Nucleus accumbens (tissue), 56 donors: Measurements from ENCODE around the gene PRKAR1B.
A peak's percentile ranks its signal among the peaks of the same experiment; 100 is the strongest.
"Not testable (repeated sequence)": the region's sequence is repeated elsewhere in the genome, so short reads cannot be mapped to it uniquely, and the experiment has no call there.

Experiments
- DNase-seq, 56 donors: peaks; one replicate each; lab custom pipeline; 2025; lab: John Stamatoyannopoulos, UW

The PRKAR1B gene

GRCh38 chr7:655758-656157 lies 71.3 kb downstream of the PRKAR1B start:
- peak in 5 of 56 donors; percentile 2 to 47 (median 13) for DNase-seq

- no peak for DNase-seq
These were observed 73.0 kb downstream of the PRKAR1B start for GRCh38 chr7:653829-654764.

DNA sequence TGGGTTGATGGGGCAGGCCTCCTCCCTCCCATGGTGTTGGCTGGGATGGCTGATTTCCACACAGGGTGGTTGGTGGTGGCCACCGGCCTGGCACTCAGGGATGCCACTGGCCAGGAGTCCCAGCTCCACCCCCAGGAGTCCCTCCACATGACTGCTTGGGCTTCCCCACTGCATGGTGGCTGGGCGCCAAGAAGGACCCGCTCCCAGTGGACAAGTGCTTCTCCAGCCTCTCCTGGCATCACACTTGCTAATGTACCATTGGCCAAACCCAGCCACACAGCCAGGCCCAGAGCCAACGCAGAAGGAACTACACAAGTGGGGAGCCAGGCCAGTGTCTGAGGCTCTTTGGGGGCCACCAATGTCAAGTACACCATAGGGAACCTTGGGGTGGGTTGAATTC lies 74.2 kb downstream of the PRKAR1B start:
- no peak for DNase-seq

DNA sequence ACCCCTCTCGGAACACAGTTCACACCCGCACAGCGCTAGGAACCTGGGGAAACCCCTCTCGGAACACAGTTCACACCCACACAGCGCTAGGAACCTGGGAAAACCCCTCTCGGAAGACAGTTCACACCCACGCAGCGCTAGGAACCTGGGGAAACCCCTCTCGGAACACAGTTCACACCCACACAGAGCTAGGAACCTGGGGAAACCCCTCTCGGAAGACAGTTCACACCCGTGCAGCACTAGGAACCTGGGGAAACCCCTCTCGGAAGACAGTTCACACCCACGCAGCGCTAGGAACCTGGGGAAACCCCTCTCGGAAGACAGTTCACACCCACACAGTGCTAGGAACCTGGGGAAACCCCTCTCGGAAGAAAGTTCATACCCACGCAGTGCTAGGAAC lies 74.9 kb downstream of the PRKAR1B start:
- DNase-seq: not testable (repeated sequence)

DNA sequence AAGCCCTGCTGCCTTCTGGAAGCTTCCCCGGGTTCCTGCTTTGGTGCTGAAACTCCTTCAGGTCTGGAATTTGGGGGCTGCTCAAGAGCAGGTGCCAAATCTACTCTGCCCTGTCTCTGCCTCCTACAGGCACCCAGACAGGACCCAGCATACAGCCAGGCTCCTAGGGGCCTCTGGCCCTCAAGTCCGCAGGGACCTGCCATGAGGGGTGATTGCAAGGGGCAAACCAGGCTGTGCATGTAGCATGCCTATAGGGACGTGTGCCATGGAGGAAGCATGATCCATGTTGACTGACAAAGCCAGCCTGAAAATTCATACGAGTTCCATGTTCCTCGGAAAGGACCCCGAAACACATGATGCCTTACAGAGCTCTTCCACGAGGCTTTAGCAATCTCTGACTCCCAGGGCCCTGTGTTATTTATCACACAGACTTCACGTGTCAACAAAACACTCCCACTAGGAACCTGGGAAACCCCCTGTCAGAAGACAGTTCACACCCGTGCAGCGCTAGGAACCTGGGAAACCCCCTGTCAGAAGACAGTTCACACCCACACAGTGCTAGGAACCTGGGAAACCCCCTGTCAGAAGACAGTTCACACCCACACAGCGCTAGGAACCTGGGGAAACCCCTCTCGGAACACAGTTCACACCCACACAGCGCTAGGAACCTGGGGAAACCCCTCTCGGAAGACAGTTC lies 75.9 kb downstream of the PRKAR1B start:
- no peak for DNase-seq

- DNase-seq: peak in 29 of 56 donors; percentile 7 to 76 (median 29)
These were observed 76.6 kb downstream of the PRKAR1B start for GRCh38 chr7:650339-651031.

DNA sequence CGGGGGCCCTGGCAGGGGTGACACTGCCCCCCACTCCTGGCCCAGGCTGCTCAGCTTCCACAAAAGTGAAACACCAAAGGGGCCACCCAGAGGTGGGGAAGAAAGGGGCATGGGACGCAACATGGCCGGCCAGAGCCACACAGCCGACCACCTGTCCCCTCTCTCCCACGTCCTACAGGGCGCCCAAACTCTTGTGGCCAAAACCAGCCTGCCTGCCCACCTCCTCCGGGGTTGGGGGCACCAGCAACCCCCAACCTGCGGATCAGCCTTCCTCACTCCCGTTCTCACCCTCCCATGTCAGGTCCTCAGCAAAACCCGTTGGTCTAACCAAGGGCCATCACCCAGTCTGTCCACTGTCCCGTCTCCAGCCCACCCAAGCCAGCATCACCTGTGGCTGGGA lies 80.1 kb downstream of the PRKAR1B start:
- no peak for DNase-seq

- DNase-seq: no peak
These were observed 80.6 kb downstream of the PRKAR1B start for GRCh38 chr7:646487-646886.

DNA sequence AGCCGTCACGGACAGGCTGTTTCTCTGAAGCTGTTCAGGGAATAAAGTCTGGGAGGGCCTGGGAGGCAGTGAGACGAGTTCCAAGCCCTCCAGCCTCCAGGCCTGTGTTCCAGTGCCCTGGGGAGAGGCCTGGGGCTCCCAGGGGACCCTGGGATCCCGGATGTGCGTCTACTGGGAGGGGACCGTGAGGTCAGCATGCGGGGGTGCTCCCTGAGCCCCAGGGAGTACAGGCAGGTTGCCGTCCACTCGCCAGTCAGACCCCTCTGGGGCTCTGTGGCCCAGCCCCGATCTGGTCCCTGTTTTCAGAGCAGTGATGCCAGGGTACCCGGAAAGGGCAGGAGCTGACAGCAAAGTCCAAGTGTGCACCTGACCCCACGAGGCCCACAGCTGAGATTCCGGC lies 81.5 kb downstream of the PRKAR1B start:
- DNase-seq: no peak

GRCh38 chr7:644381-645305 lies 82.4 kb downstream of the PRKAR1B start:
- DNase-seq: no peak

DNA sequence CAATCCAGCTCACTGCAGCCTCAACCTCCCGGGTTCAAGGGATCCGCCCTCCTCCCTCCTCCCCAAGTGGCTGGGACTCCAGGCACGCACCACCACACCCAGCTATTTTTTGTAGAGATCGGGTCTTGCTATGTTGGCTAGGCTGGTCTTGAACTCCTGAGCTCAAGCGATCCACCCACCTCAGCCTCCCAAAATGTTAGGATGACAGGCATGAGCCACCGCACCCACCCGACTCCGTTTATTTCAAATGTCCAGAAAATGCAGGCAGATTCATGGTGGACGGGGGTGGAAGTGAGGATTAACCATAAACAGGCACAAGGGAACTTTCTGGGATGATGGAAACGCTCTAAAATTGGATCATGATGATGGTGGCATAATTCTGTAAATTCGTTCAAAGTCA lies 85.1 kb downstream of the PRKAR1B start:
- no peak for DNase-seq

- DNase-seq: no peak
These were observed 85.8 kb downstream of the PRKAR1B start for GRCh38 chr7:641269-641671.

GRCh38 chr7:638256-639011 lies 88.6 kb downstream of the PRKAR1B start:
- DNase-seq: no peak

GRCh38 chr7:637826-638225 lies 89.3 kb downstream of the PRKAR1B start:
- DNase-seq: no peak

GRCh38 chr7:636396-636795 lies 90.7 kb downstream of the PRKAR1B start:
- DNase-seq: peak in 19 of 56 donors; percentile 3 to 61 (median 18)

DNA sequence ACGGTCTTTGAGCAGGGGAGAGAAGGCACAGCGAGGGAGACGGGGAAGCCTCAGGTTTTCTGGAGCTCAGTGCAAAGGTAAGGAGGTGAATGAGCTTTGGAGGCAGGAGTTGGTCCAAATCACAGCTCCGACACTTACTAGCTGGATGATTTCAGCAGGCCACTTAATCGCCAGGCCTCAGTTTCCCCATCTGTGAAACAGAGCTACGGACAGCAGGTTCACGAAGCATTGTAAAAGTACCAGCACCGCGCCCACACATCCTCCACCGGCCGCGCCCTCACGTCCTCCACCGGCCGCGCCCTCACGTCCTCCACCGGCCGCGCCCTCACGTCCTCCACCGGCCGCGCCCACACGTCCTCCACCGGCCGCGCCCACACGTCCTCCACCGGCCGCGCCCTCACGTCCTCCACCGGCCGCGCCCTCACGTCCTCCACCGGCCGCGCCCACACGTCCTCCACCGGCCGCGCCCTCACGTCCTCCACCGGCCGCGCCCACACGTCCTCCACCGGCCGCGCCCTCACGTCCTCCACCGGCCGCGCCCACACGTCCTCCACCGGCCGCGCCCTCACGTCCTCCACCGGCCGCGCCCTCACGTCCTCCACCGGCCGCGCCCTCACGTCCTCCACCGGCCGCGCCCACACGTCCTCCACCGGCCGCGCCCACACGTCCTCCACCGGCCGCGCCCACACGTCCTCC lies 91.2 kb downstream of the PRKAR1B start:
- not testable (repeated sequence) for DNase-seq

DNA sequence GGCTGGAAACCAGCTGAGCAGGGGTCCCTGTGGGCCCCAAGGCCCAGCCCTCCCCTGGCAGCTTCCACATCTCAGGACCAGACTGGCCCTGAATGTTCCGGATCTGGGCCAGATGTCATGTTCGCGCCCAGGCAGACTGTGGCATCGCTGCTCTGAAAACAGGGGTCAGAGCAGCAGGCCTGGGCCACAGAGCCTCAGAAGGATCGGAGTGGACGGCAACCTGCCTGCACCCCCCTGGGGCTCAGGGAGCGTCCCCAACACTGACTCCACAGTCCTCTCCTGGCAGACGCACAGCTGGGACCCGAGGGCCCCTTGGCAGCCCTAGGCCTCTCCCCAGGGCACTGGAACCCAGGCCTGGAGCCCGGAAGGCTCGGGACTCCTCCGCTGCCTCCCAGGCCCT lies 91.9 kb downstream of the PRKAR1B start:
- DNase-seq: no peak

GRCh38 chr7:633381-634018 lies 93.6 kb downstream of the PRKAR1B start:
- no peak for DNase-seq
